Measurements from ENCODE around the gene CISD3. TPM values are rescaled to one million over a fixed set of nuclear protein-coding genes. Genes with fewer than 3 reads are reported as not detected.

Gene CISD3
- total and polyA plus RNA-seq, 2 of the 8 experiments (the other 6 are each of a cell fraction or from before 2014, with no cell fraction given) = 9.4 to 11.1 TPM

- no peak overlapping the region for H2AFZ ChIP-seq (ENCODE audit: low read length)
- no peak overlapping the region for H2AK5ac ChIP-seq (ENCODE audit: low read depth, low read length)
- H4K8ac ChIP-seq (ENCODE audit: extremely low read depth, insufficient read depth, low read length) = no peak overlapping the region
- POLR2A ChIA-PET (ENCODE audit: partially characterized antibody) = interaction anchor here (1.0 to 1.1 kb wide), 2 partner anchors 20 to 22 kb away, joined by 3 to 4 read pairs; no protein-coding TSS in a partner anchor
- H3K27ac ChIP-seq (ENCODE audit: low read depth, low read length) = no peak overlapping the region
- H2BK12ac ChIP-seq (ENCODE audit: low read depth, low read length) = no peak overlapping the region
- H2BK120ac ChIP-seq (replicated peaks; ENCODE audit: low read depth, low read length) = no peak overlapping the region
- H3K23ac ChIP-seq (ENCODE audit: insufficient read length) = no peak overlapping the region
- no peak overlapping the region for H4K91ac ChIP-seq (replicated peaks; ENCODE audit: insufficient read length, low read length)
- no peak overlapping the region for H3K14ac ChIP-seq (ENCODE audit: insufficient read length)
- FAIRE-seq (no peak), DNase-seq (ENCODE audit: low read depth in 1 of 2, low spot score in 2 of 2) (no peak)
- H2BK20ac ChIP-seq (ENCODE audit: low read length) = no peak overlapping the region
- no peaks in the 10 kb centered on the region for H3K79me1 ChIP-seq (ENCODE audit: low read depth, low read length)
- H3K4ac ChIP-seq (replicated peaks; ENCODE audit: insufficient read length, low read depth, low read length) = no peak overlapping the region
- no peaks in the 10 kb centered on the region for H3K79me2 ChIP-seq (ENCODE audit: control insufficient read depth in 1 of 2, insufficient read depth in 2 of 2, low read length in 2 of 2)
- no peak for TF ChIP-seq KDM5A (IDR thresholded peaks at IDR 0.05; ENCODE audit: low read length)
- TF ChIP-seq FOSL1 (IDR thresholded peaks at IDR 0.05; ENCODE audit: insufficient read depth, low read depth, low read length) = no peak
- TF ChIP-seq GABPA (IDR thresholded peaks at IDR 0.05; ENCODE audit: borderline replicate concordance, insufficient read depth, low read length) = no peak
- TF ChIP-seq JUN (IDR thresholded peaks at IDR 0.05; ENCODE audit: low read depth, low read length) = no peak
- TF ChIP-seq USF2 (IDR thresholded peaks at IDR 0.05; ENCODE audit: low read length) = no peak
- no peak overlapping the region for H4K5ac ChIP-seq (ENCODE audit: insufficient read length, low read depth, low read length)
- no peak overlapping the region for H3K9ac ChIP-seq (replicated peaks in 1 of 4; ENCODE audit: extremely low read depth in 1 of 4, low read depth in 3 of 4, low read length in 3 of 4)
- H3K4me1 ChIP-seq (replicated peaks in 1 of 4; ENCODE audit: control insufficient read depth in 3 of 4, insufficient read depth in 4 of 4, low read length in 3 of 4) = peaks cover 3 to 10% (median 6%) of the 10 kb centered on the region in 4 experiments
- peaks cover 0 to 26% (median 13%) of the 10 kb centered on the region in 4 experiments; a peak in 6 of 7 replicates for H3K27me3 ChIP-seq (replicated peaks in 1 of 4; ENCODE audit: control insufficient read depth in 3 of 4, extremely low read depth in 1 of 4, insufficient read depth in 3 of 4, low read length in 3 of 4)
- no peak overlapping the region for H2BK5ac ChIP-seq (ENCODE audit: low read depth, low read length)
- 96% methylated on average over 16 of the region's 16 CpGs; no CpG with 5 or more reads in 1 of the 2 experiments for WGBS, 2 experiments (ENCODE audit: extremely low coverage in 1 of 2, insufficient coverage in 1 of 2, insufficient read length in 1 of 2, insufficient replicate concordance in 2 of 2, low coverage in 1 of 2, low lambda C conversion rate in 2 of 2, missing lambda C conversion rate in 1 of 2)
- no peak overlapping the region for H3K4me2 ChIP-seq (ENCODE audit: insufficient read depth in 1 of 2, low read depth in 2 of 2, low read length in 2 of 2)
- no peaks in the 10 kb centered on the region for H3K9me3 ChIP-seq (ENCODE audit: insufficient read depth in 2 of 2, low read depth in 1 of 2, low read length in 1 of 2)
- no peak overlapping the region for H3K18ac ChIP-seq (ENCODE audit: extremely low read depth, low read length)
- H3K36me3 ChIP-seq (ENCODE audit: control insufficient read depth in 2 of 4, insufficient read depth in 4 of 4, low read length in 3 of 4) = no peaks in the 10 kb centered on the region
- CTCF ChIA-PET (ENCODE audit: partially characterized antibody) = interaction anchor here (1.0 to 3.7 kb wide), 5 partner anchors 11 to 165 kb away, joined by 3 to 17 read pairs (median 12); no protein-coding TSS in a partner anchor
- H3K23me2 ChIP-seq (ENCODE audit: low read depth, low read length) = no peaks in the 10 kb centered on the region; the same call in 1 of the 2 replicates
- H3K4me3 ChIP-seq (ENCODE audit: extremely low read depth in 1 of 4, insufficient read depth in 2 of 4, low read depth in 3 of 4, low read length in 4 of 4) = no peak overlapping the region
- no peak overlapping the region for H2BK15ac ChIP-seq (ENCODE audit: low read length)
- no peak overlapping the region for H3K56ac ChIP-seq (replicated peaks; ENCODE audit: insufficient read length, low read depth, low read length)
- H4K20me1 ChIP-seq (replicated peaks in 1 of 2; ENCODE audit: control insufficient read depth in 1 of 2, insufficient read depth in 2 of 2, low read length in 2 of 2) = no peaks in the 10 kb centered on the region
Observed at GRCh38 chr17:38724337-38724988, 5.7 kb upstream of the CISD3 start.

Measured in H1 (cell line).